ENCODE results near the gene ELP4.

ELP4 gene

DNA sequence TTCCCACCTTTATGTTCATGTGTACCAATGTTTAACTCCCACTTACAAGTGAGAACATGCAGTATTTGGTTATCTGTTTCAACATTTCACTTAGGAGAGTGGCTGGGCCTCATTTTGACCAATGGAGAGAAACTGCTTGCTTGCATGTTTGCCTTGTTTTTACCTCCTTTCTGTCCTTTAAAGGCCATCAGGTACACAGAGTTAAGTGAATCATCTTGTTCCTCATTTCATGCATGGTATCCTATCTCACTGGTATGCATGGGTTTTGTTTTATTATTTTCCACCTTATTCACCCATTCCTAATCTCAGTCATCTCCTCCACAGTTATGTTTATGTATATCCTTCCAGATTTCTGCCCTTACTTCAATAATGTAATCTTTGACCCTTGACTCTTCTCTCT lies 101.0 kb downstream of the ELP4 start:
- H3K4me3 ChIP-seq (ENCODE audit: low read depth, low read length) = no peak overlapping the region
- no peaks in the 10 kb centered on the region for H3K9me3 ChIP-seq (ENCODE audit: control insufficient read depth, insufficient read depth, low read depth, low read length)
- no peak overlapping the region for H3K27ac ChIP-seq (ENCODE audit: extremely low read depth, low read depth, low read length)
- TF ChIP-seq ZNF585B (tag by site-specific recombination; IDR thresholded peaks at IDR 0.05) (no peak), ZBTB17 (tag by site-specific recombination; IDR thresholded peaks at IDR 0.05) (no peak), ZNF473 (tag by site-specific recombination; IDR thresholded peaks at IDR 0.05) (no peak), ZNF121 (tag by site-specific recombination; IDR thresholded peaks at IDR 0.05) (no peak), ZNF169 (tag by site-specific recombination; IDR thresholded peaks at IDR 0.05) (no peak), ZNF544 (tag by site-specific recombination; IDR thresholded peaks at IDR 0.05) (no peak), SP3 (tag by site-specific recombination; IDR thresholded peaks at IDR 0.05) (no peak), ZNF624 (tag by site-specific recombination; IDR thresholded peaks at IDR 0.05) (no peak), ZFP69B (tag by site-specific recombination; IDR thresholded peaks at IDR 0.05) (no peak), ZNF155 (tag by site-specific recombination; IDR thresholded peaks at IDR 0.05) (no peak), ZNF391 (tag by site-specific recombination; IDR thresholded peaks at IDR 0.05; ENCODE audit: borderline replicate concordance, low read depth) (no peak), ZNF311 (tag by site-specific recombination; IDR thresholded peaks at IDR 0.05; ENCODE audit: borderline replicate concordance) (no peak), ZNF324 (tag by site-specific recombination; IDR thresholded peaks at IDR 0.05) (no peak)
- TF ChIP-seq, protein P1, sequence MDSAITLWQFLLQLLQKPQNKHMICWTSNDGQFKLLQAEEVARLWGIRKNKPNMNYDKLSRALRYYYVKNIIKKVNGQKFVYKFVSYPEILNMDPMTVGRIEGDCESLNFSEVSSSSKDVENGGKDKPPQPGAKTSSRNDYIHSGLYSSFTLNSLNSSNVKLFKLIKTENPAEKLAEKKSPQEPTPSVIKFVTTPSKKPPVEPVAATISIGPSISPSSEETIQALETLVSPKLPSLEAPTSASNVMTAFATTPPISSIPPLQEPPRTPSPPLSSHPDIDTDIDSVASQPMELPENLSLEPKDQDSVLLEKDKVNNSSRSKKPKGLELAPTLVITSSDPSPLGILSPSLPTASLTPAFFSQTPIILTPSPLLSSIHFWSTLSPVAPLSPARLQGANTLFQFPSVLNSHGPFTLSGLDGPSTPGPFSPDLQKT (IDR thresholded peaks at IDR 0.05; ENCODE audit: borderline replicate concordance, low read depth, low read length) = no peak
- TF ChIP-seq, protein P2, sequence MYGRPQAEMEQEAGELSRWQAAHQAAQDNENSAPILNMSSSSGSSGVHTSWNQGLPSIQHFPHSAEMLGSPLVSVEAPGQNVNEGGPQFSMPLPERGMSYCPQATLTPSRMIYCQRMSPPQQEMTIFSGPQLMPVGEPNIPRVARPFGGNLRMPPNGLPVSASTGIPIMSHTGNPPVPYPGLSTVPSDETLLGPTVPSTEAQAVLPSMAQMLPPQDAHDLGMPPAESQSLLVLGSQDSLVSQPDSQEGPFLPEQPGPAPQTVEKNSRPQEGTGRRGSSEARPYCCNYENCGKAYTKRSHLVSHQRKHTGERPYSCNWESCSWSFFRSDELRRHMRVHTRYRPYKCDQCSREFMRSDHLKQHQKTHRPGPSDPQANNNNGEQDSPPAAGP (tag by site-specific recombination; IDR thresholded peaks at IDR 0.05) = no peak
- TF ChIP-seq, protein P3, sequence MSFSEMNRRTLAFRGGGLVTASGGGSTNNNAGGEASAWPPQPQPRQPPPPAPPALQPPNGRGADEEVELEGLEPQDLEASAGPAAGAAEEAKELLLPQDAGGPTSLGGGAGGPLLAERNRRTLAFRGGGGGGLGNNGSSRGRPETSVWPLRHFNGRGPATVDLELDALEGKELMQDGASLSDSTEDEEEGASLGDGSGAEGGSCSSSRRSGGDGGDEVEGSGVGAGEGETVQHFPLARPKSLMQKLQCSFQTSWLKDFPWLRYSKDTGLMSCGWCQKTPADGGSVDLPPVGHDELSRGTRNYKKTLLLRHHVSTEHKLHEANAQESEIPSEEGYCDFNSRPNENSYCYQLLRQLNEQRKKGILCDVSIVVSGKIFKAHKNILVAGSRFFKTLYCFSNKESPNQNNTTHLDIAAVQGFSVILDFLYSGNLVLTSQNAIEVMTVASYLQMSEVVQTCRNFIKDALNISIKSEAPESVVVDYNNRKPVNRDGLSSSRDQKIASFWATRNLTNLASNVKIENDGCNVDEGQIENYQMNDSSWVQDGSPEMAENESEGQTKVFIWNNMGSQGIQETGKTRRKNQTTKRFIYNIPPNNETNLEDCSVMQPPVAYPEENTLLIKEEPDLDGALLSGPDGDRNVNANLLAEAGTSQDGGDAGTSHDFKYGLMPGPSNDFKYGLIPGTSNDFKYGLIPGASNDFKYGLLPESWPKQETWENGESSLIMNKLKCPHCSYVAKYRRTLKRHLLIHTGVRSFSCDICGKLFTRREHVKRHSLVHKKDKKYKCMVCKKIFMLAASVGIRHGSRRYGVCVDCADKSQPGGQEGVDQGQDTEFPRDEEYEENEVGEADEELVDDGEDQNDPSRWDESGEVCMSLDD (tag by site-specific recombination; IDR thresholded peaks at IDR 0.05) = no peak
- TF ChIP-seq, protein P4, sequence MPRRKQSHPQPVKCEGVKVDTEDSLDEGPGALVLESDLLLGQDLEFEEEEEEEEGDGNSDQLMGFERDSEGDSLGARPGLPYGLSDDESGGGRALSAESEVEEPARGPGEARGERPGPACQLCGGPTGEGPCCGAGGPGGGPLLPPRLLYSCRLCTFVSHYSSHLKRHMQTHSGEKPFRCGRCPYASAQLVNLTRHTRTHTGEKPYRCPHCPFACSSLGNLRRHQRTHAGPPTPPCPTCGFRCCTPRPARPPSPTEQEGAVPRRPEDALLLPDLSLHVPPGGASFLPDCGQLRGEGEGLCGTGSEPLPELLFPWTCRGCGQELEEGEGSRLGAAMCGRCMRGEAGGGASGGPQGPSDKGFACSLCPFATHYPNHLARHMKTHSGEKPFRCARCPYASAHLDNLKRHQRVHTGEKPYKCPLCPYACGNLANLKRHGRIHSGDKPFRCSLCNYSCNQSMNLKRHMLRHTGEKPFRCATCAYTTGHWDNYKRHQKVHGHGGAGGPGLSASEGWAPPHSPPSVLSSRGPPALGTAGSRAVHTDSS (tag by site-specific recombination; IDR thresholded peaks at IDR 0.05) = no peak
- TF ChIP-seq, protein P5, sequence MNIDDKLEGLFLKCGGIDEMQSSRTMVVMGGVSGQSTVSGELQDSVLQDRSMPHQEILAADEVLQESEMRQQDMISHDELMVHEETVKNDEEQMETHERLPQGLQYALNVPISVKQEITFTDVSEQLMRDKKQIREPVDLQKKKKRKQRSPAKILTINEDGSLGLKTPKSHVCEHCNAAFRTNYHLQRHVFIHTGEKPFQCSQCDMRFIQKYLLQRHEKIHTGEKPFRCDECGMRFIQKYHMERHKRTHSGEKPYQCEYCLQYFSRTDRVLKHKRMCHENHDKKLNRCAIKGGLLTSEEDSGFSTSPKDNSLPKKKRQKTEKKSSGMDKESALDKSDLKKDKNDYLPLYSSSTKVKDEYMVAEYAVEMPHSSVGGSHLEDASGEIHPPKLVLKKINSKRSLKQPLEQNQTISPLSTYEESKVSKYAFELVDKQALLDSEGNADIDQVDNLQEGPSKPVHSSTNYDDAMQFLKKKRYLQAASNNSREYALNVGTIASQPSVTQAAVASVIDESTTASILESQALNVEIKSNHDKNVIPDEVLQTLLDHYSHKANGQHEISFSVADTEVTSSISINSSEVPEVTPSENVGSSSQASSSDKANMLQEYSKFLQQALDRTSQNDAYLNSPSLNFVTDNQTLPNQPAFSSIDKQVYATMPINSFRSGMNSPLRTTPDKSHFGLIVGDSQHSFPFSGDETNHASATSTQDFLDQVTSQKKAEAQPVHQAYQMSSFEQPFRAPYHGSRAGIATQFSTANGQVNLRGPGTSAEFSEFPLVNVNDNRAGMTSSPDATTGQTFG (tag by site-specific recombination; IDR thresholded peaks at IDR 0.05; ENCODE audit: borderline replicate concordance) = no peak
- TF ChIP-seq, protein P6, sequence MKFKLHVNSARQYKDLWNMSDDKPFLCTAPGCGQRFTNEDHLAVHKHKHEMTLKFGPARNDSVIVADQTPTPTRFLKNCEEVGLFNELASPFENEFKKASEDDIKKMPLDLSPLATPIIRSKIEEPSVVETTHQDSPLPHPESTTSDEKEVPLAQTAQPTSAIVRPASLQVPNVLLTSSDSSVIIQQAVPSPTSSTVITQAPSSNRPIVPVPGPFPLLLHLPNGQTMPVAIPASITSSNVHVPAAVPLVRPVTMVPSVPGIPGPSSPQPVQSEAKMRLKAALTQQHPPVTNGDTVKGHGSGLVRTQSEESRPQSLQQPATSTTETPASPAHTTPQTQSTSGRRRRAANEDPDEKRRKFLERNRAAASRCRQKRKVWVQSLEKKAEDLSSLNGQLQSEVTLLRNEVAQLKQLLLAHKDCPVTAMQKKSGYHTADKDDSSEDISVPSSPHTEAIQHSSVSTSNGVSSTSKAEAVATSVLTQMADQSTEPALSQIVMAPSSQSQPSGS (tag by site-specific recombination; IDR thresholded peaks at IDR 0.05; ENCODE audit: low read depth) = no peak
- TF ChIP-seq, protein P7, sequence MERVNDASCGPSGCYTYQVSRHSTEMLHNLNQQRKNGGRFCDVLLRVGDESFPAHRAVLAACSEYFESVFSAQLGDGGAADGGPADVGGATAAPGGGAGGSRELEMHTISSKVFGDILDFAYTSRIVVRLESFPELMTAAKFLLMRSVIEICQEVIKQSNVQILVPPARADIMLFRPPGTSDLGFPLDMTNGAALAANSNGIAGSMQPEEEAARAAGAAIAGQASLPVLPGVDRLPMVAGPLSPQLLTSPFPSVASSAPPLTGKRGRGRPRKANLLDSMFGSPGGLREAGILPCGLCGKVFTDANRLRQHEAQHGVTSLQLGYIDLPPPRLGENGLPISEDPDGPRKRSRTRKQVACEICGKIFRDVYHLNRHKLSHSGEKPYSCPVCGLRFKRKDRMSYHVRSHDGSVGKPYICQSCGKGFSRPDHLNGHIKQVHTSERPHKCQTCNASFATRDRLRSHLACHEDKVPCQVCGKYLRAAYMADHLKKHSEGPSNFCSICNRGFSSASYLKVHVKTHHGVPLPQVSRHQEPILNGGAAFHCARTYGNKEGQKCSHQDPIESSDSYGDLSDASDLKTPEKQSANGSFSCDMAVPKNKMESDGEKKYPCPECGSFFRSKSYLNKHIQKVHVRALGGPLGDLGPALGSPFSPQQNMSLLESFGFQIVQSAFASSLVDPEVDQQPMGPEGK (tag by site-specific recombination; IDR thresholded peaks at IDR 0.05) = no peak
- no peaks in the 10 kb centered on the region for H3K4me1 ChIP-seq (ENCODE audit: control insufficient read depth, insufficient read depth, low read length)
- POLR2A ChIA-PET = no interaction called here
- no peaks in the 10 kb centered on the region for H3K36me3 ChIP-seq (ENCODE audit: control insufficient read depth in 2 of 2, insufficient read depth in 1 of 2, low read length in 2 of 2)
- CTCF ChIA-PET = no interaction called here

All from HEK293 (cell line).